ENCODE measurements around the gene NELL1.

NELL1 gene

DNA sequence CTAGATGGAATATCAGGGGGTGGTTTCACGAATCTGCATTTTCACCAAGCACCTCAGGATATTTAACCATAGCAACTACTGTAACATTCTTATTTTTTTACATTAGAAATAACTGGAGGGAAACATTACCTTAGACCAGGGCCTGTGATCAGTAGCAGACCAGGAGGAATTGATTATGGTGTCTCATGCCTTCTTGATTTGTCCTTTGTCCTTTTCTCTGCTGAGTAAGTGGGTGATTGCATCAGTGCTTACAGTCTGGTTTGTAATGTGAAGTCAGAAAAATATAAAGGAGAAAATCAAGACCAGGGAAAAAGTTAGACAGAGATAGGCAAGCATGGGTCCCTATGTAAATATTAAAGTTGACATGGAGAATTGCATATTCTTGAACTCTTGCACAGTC, 703.3 kb downstream of the NELL1 start:
- DNase-seq = no peak

DNA sequence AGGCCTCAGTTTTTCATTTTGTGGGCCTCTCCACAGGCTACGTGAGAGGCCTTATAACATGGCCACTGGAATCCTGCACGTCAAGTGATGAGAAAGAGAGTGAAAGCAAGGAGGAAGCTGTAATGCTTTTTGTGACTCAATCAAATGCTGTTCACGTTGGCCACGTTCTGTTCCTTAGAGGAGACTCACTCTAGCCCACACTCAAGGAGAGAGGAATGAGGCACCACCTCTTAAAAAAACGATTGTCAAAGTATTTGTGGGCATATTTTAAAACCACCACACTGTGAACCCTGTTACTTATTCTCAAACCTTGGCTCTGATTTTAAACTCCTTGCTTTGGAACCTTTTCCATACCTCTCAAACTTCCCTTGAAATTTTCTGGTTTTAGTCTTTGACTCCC, 705.0 kb downstream of the NELL1 start:
- DNase-seq = no peak

DNA sequence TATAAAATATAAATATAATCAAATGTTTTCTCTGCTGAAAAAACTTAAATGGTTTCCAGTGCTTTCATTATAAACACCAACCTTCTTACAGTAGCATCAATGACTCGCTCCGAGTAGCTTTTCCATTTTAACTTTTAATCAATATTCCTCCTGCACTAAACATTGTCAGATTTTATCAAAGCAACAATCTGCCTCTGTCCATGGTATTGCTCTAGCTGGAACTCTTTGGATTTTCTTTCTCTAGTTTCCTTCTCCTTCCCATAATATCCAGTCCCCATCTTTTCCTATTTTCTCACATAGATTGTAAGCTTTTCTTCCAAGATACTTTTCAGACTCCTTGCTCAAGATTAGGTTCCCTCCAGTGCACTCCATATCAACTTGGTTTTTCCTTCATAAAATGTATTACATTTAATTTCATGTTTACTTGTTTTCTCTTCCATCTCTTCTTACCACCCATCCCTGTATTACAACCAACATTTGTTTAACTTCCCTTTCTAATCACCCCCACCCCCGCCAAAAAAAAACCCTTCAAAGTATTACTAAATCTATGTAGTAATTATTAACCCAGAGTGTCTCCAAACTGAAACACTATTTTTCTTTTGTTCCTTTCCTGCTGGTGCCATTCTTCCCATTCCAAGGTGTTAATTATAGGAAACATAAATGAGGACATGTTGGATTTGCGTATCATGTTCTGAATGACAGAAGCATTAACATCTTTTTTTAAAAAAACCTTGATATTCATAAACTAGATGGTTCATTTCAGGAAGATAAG, 716.5 kb downstream of the NELL1 start:
- no peak for DNase-seq

DNA sequence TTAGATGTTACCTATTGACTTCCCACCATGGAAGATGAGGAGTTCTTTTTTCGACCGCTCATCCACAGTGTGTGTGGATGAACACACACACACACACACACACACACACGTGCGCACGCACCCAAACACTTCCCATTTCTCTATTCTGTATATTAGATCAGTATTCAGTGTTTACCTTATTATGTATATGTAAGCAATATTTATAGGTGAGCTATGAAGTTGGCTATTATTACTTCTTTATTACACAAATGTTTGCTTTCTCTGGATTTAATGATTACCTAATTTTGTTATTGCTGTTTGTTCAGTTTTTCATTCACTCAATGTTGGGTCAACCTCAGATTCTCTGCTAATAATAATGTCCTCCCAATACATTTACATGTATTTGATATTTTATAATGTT, 721.0 kb downstream of the NELL1 start:
- no peak for DNase-seq

DNA sequence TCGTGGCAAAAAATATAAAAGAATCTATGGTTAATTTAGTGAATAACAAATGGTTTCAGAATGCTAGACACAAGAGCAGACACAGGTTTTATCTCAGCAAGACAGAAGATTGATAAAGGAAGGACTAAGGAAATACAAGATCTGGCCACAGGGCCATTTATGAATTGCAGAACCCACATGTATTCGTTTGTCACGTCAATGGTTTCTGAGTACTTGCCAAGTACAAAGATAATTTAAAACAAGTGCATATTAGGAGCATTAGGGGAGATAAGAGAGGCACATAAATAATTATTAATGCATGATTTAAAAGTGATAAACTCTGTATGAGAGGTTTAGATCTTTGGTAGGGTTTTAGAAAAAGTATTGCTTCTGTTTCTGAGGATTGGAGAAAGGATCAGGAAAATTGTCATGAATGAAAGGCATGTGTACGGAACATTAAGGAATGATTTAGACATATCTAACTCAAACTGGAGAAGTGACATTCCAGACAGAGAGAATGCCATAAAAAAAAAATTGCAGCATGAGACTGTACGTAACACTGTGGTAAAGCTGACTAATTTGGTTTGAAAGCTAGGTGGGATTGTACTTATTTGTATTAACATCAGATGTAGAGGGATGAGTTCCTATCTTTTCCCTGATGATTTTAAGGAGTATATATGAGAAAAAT, 727.1 kb downstream of the NELL1 start:
- DNase-seq = no peak

DNA sequence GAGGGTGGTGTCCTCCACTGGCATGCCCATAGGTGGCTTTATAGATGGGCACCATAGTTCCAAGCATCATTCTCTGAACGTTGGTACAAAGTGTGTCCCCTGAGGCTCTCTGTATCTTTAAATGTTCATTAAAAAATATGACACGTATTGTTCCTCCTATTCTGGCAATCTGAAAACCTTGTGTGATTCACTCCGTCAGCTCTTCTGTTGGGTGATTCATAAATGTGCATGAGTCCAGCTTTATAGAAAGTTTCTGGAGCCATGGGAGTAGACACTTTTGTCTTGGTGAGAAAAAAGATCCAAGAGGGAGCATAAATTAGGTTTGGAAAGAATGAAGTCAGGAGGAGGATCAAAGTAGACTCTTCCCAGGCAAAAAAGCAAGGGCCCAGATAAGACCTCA, 728.8 kb downstream of the NELL1 start:
- DNase-seq = no peak

DNA sequence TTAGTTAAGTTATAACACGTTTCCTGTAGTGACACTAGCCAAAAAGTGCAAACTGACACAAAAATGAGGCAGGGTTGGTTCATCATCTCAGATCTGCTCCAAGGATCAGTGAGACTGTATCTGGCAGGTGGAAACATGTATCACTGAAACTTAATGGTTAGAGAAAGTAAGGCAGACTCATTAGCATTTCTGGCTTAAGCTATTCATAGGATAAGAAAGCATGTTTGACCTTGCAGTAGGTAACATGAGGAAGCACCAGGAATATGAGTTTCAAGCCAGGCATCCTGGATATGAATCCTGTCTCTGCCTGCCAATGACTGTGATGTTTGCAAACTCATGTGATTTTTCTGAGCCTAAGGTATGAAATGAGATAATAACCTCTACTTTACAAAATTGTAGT, 732.1 kb downstream of the NELL1 start:
- DNase-seq = no peak

DNA sequence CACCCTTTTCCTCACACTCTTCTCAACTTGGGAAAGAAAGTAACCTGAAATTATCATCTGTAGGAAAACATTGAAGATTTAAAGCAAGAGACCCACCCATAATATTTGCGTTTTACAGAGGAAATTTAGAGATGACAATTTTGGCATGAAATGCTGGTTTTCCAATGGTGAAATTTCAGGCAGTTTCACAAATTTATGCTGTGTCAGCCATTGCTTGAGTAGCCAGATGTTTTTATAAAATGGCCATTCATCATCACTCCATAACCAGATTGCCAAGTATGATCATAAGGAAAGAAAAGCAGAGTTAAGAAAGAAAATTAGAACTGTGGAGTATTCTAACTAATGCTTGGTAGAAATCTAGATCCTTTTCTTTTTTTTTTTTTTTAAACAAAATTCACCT, 732.9 kb downstream of the NELL1 start:
- no peak for DNase-seq

DNA sequence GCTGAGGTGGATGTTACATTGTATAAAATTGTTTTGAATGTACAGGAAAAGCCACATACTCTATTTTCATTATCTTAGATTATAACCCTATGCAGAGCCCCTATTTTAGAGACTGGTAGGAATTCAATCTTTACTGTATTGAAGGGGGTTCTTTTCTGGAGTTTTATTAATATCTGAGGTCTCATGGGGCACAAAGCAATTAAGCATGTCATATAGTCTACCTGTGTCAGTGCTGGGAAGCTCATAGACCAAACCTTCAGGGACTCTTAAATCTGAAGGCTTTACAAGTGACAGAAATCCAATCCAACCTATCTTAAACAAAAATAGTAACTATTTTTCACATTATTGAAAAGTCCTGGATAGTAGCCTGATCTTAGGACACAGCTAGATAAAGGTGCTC, 733.7 kb downstream of the NELL1 start:
- DNase-seq = no peak

DNA sequence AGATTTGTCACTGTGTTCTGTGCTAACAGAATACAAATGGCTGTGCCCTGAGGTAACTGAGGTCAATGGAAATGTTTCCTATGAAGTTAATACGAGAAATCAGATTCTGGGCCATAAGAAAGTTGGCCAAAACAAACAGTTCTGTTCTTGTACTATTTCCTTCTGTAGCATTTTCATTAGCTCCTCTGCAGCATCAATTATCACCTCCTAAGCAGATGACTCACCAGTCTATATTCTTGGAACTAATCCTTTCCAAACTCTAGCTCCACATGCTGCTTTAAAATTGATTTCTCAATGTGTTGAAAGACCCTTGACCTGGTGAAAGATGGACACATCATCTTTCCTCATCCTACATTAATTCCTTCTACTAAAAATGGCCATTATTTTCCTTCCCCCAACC, 736.0 kb downstream of the NELL1 start:
- DNase-seq = no peak

DNA sequence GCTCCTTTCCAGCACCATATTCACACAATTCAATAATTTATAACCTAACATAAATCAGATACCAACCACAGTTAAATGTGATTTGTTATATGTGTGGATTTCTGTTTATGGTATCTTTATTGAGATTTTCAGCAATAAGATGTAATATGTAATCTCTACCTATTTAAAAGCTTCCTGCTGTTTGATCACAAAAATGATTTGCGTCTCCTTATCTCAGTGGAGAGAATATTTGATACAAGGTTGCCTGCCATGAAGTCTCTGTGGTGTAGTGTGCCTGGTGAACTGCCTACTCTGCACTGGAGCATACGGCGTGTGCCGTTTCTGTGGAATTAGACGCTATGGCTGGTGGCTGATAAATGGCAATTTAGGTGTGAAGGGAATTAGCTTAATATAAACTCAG, 741.1 kb downstream of the NELL1 start:
- no peak for DNase-seq

DNA sequence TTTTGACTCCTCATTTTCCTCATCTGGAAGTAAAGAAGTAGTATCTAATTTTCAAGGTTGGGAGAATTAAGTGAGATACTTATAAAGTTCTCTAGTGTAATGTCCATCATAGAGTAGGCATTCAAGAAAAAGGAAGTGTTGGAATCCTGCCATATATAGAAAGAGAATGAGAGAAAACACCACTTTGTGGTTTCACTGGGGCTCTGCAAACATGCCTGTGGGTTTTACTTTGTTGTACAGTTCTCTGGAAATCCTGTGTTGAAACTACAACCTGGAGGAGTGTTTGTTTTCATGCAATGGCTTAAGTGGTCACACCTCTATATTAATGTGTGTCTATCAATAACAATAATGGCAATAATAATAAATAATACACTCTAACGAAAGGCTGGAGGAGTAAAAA, 741.7 kb downstream of the NELL1 start:
- DNase-seq = no peak

DNA sequence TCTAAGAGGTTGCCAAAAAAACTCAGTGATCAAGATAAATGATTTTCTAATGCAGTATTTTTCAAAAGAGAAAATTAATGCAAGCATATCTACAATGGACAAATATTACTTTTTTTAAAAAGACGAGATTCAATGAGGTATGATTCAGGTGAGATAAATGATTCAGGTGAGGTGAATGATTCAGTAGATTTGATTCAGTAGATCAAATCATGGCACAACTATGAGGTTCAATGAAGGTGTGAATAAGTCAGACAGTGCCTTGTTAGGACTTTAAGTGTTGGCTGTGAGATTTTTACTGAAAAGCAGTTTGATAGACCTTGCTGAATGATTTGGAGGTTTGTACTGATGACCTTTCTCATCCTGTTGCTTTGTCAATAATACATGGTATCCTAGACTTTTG, 742.2 kb downstream of the NELL1 start:
- no peak for DNase-seq

DNA sequence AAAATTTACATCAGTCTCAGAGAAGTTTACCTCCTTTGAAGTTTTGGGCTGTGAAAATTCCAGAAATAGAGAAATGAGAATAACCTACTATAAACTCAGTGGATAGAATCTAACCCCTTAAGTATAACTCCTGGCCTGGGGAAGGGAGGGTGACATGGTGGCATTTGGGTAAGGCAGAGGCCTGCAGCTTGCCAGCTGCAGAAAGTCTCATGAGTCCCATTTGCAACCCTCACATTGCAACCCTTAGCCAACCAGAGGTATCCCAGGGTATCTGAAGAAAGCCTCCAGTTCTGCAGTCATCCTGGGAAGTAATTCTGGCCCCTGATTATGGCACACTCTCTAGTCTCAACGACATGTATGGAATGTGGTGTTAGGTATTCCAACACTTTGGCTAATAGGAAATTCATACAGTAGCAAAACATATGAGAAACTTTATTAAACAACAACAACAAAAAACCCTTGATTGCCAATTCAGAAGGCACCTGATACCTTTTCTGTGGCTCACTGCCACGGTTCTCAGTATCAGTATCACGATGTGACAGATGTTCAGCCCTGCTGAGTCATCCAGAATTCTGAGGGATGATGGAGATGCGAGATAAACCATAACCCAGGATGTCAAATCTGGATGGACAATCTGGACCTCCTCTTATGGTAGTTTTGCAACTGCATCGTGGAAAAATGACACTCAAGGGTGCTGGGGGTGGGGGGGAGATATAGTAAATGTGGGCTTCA, 743.4 kb downstream of the NELL1 start:
- no peak for DNase-seq

DNA sequence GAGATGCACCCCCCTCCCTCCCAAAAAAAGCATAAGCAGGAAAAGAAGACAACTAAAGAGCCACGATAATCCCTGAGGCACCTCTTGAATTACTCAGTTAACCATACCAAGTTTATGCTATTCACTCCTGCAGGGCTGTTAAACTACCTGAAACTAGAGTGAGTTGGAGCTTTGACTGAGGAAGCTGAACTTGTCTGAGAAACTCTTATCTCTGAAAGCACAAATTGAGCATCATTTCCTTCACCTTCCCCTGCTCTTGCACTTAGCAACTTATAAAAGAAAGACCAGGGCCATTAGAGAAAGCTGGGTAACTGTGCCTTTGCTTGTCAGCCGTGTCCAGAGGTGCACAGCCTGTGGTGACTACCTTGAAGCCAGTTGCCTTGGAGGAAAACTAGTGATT, 745.6 kb downstream of the NELL1 start:
- no peak for DNase-seq

DNA sequence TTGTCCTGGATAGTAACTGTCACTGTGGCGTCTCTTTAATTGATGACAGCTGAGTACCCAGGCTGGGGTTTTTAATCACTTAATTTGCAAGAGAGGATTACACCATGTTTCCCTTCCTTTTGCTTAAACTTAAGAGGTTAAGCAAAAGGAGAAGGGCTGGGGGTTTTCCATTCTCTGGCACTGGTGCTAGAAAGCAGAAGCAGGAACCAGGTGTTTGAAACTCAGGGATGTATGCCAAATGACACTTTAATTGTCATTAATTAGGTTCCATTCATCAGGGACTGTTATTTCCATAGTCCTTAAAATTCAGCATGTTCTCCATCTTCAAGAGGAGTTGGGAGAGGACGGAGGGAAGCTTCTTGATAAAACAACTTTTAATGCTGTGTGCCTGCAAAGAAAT, 746.2 kb downstream of the NELL1 start:
- DNase-seq = no peak

DNA sequence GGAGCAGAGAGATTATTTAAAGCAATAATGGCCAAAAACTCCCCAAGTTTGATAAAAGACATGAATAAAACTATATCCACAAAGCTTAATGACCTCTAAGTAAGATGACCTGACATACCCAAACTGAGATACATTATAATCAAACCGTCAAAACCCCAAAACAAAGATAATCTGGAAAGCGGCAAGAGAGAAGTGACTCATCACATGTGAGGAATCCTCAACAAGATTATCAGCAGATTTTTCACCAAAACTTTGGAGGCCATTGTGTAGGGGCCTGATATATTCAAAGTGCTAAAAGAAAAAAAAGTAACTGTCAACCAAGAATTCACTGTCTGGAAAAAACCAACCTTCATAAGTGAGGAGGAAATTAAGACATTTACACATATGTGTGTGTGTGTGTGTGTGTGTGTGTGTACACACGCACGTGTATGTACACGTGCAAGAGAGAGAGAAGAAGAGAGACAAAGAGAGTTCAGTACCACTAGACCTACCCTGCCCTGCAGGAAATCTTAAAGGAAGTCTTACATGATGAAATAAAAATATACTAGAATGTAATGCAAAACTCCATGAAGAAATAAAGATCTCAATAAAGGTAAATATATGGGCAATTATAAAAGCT, 752.4 kb downstream of the NELL1 start:
- no peak for DNase-seq

DNA sequence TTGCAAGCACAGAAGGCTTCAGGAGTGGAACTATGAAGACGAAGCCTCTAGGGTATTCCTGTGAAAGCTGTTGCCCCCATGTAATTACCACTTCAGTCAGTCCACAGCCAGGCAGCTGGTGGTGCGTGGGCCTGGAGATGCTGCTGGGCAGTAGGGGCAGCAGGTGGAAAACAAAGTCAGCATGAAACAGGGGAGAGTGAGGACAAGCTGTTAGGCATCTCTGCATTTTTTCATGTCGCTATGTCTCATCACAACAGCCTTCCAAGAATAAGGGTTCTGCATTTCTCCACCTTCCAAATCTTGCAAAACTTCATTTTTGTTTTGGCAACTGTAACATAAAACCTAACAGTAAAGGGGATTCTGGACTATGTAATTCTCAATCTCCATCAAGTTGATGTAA, 757.5 kb downstream of the NELL1 start:
- no peak for DNase-seq

DNA sequence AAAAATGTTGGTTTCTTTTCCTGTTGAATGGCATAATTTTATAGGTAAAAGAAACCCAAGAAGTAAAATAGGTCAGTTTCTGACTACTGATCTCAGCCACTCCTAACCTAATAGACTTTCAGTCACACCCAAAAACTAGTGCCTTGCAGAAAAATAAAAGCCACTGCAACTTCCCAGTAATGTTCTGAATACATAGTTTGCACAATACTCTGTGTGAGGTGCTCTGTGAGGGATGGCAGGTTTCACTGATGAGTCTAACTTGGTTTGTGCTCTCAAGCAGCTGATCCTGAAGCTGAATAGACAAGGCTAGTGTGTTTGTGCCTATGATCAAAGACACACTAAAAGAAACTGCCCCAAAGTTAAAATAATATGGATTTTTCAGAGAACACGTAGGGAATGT, 758.3 kb downstream of the NELL1 start:
- DNase-seq = no peak

DNA sequence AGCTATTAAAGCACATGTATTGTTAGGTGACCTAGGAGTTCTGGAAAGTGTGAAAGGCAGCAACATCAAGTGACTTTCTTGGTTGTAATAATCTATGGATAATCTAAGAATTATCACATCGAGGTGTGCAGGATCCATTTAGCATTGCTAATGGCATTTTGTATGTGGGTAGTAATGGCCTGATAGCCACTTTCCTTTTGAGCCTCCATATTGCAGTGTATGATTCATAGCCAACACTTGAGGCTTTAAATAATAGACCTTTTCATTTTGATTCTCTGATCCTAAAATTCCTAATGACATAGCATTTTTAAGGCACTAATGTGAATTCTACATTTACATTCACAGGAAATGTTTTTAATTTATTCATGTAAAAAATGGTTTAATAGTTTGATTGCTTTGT, 759.4 kb downstream of the NELL1 start:
- no peak for DNase-seq

DNA sequence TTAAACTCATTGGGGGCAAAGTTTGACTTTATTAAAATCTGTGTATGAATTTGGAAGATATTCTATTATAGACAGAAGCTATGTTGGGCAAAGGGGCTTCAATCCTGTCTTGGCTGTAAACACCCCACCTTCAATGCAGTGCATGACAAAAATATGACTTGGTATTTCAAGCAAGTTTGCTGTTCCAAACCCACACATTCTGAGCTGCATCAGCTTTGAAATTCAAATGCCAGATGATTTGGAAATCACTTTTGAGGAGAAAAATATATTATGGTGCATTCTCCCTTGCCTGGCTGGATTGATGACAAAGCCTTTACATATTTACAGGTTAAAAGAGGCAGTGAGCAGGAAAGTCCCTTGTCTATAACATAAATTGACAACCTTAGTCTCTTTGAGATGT, 760.0 kb downstream of the NELL1 start:
- no peak for DNase-seq

DNA sequence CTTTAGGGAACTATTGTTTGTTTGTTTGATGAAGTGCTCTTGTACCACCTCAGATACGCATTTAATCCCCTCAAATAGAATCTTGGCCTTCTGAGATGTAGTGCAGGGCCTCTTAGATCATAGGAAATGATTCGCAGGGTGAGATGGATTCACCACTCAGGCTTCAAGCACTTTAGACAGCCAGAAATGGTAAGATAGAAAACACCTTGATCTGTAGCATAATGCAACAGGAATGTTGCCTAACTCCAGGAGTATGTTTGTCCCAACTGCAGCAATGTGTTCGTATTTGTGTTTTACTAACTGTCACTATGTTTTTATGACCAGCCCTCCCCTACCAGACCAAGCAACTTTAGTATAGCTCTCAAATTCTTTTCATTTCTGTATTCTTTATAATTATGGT, 761.2 kb downstream of the NELL1 start:
- DNase-seq = no peak

DNA sequence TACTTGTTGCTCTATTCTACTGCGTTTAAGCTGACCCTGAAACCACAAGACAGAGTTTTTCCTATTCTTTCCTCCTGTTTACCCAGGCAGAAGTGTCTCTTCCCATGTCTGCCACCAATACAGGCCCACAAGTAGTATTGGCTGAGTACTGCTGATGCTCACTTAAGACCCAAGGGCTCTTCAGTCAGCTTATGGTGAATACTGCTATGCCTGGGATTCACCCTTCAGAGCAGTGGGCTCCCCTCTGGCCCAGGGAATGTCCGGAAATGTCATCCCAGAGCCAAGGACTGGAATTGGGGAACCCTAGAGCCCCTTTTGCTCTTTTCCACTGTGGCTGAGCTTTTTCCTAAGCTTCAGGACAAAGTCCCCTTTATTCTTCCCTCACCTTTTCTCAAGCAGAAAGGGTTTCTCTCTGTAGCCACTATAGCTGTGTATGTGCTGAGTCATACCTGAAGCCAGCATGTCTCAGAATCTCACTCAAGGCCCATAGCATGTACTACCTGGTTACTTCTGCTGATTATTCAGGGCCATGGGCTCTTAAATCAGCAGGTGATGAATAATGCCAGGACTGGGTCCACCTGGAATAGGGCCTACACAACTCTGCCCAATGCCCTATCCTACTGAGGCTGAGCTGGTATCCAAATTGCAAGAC, 777.7 kb downstream of the NELL1 start:
- no peak for DNase-seq
